NCI-H2196 (cell line): ENCODE measurements around the gene ZNF12.

Experiments used
- DNase-seq: peaks from one replicate; lab custom pipeline; 2025; ENCODE audit not compliant: unreplicated experiment; lab: John Stamatoyannopoulos, UW

Gene ZNF12

DNA sequence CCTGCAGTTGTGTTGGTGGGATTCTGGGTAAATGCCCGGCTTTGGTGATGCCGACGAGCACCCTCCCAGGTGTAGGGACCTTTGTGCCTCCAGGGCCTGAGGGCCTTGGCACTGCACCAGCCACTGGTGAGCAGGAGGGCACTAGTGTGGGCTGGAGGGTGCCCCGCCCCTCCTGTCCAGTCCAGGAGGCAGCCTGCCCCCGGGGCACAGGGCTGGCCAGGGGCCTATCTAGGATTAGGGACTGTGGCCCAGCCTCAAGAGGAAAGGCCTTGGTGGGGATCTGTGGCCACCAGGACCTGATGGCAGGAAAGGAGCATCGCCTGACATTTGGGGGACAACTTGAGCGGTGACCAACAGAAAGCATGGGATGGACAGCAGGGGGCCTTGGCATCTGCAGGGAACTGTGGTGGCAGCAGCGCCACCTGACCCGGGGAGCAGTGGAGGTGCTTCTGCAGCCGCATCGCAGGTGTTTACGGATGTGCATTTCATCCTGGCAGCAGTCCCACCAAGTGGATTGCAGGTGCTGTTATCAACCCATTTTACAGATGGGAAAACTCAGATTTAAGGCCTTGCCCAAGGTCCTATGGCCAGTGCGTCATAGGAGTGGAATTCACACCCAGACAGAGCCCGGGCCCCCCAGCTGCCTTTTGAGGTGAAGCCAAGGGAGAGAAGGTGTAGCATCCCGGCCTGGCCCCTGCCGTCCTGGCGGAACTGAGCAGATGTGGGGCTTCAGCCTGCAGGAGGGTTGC, 58.5 kb downstream of the ZNF12 start:
- DNase-seq, result no peak

DNA sequence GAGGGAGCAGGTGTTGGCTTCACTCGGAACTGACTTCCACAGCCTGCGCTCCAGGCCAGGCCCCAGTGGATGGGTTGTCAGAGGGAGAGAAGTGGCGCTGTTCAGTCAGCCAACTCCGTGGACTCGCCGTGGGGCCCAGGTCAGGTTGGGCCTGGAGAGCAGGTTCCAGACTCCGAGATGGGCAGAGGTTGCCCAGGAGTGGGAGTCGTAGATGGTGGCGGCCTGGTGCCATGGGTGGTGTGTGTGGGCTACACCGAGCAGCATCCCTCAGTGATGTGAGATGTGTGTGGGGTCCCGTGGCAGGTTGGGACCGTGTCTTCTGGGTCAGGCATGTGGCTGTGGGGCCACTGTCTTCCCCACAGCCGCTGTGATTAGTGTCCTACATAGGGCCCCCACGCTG, 59.2 kb downstream of the ZNF12 start:
- no peak for DNase-seq

GRCh38 chr7:6647080-6647479, 59.7 kb downstream of the ZNF12 start:
- no peak for DNase-seq

GRCh38 chr7:6646465-6646864, 60.3 kb downstream of the ZNF12 start:
- DNase-seq, result no peak

DNA sequence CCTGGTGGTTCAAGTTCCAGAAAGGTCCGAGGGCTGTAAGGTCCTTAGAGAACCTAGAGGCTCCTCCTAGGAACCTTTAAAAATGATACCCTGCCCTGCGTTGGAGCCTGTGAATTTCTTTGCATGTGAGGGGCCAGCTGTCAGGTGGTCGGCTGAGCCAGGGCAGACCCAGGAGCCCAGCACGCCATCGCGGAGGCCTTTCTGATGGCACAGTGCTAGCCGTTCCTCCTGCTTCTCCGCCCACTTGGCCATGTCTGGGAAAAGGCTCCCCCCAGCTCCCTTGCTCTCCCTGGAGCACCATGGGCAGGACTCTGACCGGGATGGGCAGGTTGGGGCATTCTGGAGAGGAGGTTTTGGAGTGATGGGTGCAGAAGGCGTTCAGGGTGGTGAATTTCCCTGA, 62.0 kb downstream of the ZNF12 start:
- DNase-seq, result no peak

DNA sequence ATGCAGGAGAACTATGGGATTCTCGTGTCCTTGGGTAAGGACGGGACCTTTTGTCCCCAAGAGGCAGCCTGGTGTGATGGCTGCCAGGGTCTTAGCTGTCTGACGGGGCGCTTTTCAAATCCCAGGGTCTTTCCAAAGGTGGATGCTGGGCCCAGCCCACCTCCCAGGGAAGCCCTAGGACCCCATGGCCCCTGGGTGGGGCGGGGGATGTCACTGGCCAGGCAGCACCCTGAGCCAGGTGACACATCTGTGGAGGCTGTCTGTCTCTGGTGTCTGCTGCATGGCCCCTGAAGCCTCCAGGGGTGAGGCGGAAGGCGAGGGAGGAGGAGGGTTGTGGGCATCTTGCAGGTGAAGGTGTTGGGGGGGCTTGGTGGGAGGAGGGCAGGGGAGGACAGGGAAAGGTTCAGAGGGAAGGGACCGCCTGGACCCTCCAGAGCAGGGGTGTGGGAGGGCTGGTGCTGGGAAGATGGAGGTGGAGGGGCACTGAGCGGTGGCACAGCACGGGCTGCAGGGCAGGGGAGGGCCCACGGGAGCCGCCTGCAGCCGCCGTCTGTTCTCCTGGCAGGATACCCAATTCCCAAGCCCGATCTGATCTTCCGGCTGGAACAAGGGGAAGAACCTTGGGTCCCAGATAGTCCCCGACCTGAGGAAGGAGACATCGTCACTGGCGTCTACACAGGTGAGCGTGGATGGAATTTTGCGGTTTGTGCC, 62.7 kb downstream of the ZNF12 start:
- DNase-seq, result no peak

DNA sequence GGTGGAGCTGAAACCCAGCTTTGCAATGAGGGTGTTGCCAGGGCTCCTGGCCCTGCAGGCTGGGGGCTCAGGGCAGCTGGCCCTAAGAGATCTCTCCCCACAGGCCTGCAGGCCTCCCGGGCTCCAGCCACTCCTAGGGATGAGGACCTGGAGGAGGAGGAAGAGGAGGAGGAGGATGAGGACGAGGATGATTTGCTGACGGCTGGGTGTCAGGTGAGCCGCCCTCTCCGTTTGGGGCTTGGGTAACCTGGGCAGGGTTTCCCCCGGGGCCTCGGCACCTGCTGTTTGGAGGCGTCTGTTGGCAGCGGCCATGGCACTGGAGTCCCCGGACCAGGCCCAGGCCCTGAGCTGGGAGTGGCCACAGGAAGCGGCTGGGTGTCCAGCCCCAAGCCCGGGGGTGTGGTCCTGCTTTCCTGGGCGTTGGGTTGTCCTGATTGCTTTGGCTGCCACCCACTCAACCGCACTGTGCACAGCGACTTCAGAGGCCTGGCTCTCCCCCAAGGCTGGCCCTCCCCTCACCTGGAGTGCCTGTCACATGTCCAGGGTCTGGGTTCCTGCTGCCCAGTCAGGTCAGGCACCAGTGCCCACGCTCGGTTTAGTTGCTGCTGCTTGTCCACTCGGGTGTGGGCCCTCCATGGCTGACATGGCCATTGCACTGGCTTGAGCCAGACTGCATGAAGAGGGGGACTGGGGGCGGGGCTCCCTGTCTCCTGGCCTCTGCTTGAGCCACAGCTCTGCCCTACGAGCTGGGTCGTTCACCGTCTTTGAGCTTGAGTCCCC, 63.7 kb downstream of the ZNF12 start:
- DNase-seq, result no peak

DNA sequence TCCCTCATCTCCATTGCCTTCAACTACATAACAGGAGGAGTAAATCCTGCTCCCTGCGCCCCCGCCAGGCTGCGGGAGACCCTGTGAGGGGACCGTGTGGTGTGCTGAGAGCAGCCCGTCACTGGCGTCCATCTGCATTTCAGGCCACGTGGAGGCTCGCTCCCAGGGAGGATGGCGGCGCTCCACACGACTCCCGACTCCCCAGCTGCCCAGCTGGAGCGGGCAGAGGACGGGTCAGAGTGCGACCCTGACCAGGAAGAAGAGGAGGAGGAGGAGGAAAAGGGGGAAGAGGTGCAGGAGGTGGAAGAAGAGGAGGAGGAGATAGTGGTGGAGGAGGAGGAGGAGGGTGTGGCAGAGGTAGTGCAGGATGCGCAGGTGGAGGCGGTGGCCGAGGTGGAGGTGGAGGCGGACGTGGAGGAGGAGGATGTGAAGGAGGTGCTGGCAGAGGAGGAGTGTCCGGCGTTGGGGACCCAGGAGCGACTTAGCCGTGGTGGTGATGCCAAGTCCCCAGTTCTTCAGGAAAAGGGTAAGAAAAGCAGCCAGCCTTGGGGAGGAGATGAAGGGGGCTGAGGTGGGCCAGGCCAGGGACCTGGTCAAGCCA, 64.4 kb downstream of the ZNF12 start:
- no peak for DNase-seq

DNA sequence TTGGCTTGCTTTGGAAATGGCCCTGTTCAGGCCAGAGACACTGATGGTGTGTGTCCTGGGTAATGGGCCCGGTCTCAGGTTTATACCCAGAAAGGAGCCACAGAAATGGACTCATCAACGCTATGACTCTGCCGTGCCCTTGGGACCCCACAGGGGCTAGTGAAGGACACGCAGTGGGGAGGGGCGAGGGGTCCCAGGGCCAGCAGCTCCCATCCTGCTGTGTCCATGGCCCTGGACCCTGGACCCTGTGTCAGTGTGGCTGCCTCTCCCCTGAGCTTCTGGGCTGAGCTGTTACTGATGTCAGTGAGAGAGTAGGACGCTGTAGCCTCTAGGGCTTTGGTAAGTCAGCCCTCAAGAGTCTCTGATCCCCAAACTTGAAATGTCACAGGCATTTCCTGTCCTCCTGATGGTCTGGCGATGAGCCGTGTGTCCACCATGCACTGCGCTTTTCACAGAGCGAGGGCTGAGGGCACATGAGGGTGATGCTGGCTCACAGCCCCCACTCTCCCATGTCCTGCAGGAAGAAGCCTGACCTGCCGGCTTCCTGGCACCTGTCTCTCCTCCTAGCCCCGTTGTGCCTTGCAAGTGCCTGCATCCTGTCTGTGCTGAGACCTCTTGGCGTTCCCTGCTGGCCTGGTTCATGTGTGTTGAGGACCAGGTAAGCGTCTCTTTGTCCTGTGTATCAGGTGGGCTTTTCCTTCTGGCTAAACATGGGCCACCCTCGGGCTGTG, 65.3 kb downstream of the ZNF12 start:
- no peak for DNase-seq

GRCh38 chr7:6640246-6640721, 66.5 kb downstream of the ZNF12 start:
- DNase-seq, result peak; percentile 7

- no peak for DNase-seq
Measured at GRCh38 chr7:6639627-6640026, 67.1 kb downstream of the ZNF12 start.

DNA sequence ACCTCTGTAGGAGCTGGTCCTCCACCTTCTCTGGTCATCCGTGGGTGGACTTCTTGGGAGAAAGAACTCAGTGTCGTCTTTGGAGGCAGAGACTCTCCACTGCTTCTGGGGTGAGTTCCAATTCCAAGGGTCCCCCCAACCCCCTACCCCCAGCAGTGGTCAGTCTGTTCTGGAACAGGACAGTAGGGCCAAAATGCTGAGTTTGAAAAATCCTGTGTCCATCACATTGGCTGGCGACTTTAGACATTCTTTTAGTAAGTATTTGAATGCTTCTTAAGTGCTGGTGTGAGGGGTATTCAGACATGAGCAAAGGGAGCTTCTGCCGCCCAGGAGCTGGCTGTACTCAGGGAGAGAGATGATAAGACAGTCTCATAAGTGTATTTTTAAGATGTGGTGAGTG, 67.7 kb downstream of the ZNF12 start:
- no peak for DNase-seq
